GM23338 (cell line): ENCODE measurements around the gene RAB30. TPM values are rescaled to one million over a fixed set of nuclear protein-coding genes. Genes with fewer than 3 reads are reported as not detected.

Source experiments
- ATAC-seq: fragments of 200-7000 bp; cut with Tn5 transposase; 3 replicates; pipeline ENCODE4 v1.9.1; 2020
- DNase-seq: peaks from one replicate; pipeline ENCODE4 v3.0.0-alpha.2; 2015; ENCODE audit warnings: low spot score
- H2AFZ ChIP-seq: fragments of 200-600 bp; sonication (generic); 2 replicates; pipeline ENCODE4 v1.8.0; 2016; ENCODE audit warnings: antibody characterized with exemption, mild to moderate bottlenecking, moderate library complexity
- H3F3A ChIP-seq: fragments of 200-600 bp; sonication (generic); replicated peaks from 2 replicates; pipeline ENCODE4 v1.8.0; 2017; ENCODE audit warnings: antibody characterized with exemption, mixed run types, low read depth
- H3K27ac ChIP-seq: fragments of 200-600 bp; sonication (generic); 2 replicates; pipeline ENCODE4 v1.6.1; 2016; ENCODE audit warnings: low read depth
- H3K27me3 ChIP-seq: fragments of 200-600 bp; sonication (generic); 2 replicates; pipeline ENCODE4 v1.8.0; 2016; ENCODE audit warnings: mild to moderate bottlenecking, mixed run types, moderate library complexity; ENCODE audit not compliant: insufficient read depth
- H3K36me3 ChIP-seq: fragments of 200-600 bp; sonication (generic); 2 replicates; pipeline ENCODE4 v1.8.0; 2016; ENCODE audit warnings: mild to moderate bottlenecking; ENCODE audit not compliant: insufficient read depth
- H3K4me1 ChIP-seq: fragments of 200-600 bp; sonication (generic); 2 replicates; pipeline ENCODE4 v1.8.0; 2016; ENCODE audit warnings: mild to moderate bottlenecking, moderate library complexity; ENCODE audit not compliant: insufficient read depth
- H3K4me2 ChIP-seq: fragments of 200-600 bp; sonication (generic); 2 replicates; pipeline ENCODE4 v1.7.1; 2017; ENCODE audit warnings: mixed run types
- H3K4me3 ChIP-seq: fragments of 200-600 bp; sonication (generic); 2 replicates; pipeline ENCODE4 v1.6.1; 2016; ENCODE audit warnings: mixed run types
- H3K79me2 ChIP-seq: fragments of 200-600 bp; sonication (generic); replicated peaks from 2 replicates; pipeline ENCODE4 v1.8.0; 2017; ENCODE audit warnings: mild to moderate bottlenecking; ENCODE audit not compliant: insufficient read depth
- H3K9me2 ChIP-seq: fragments of 200-600 bp; sonication (generic); 2 replicates; pipeline ENCODE4 v1.8.0; 2017; ENCODE audit not compliant: insufficient read depth
- H4K20me1 ChIP-seq: fragments of 200-600 bp; sonication (generic); replicated peaks from 2 replicates; pipeline ENCODE4 v1.8.0; 2017; ENCODE audit warnings: mild to moderate bottlenecking; ENCODE audit not compliant: insufficient read depth
- H3K27ac Mint-ChIP-seq: 2 replicates; pipeline ENCODE4 v1.8.0; 2020; ENCODE audit warnings: inconsistent platforms, mild to moderate bottlenecking, moderate library complexity, mixed read lengths
- H3K27me3 Mint-ChIP-seq: 3 replicates; pipeline ENCODE4 v1.8.0; 2022; ENCODE audit warnings: low read depth, mild to moderate bottlenecking, moderate library complexity, mixed read lengths, inconsistent platforms; ENCODE audit not compliant: insufficient read depth, poor library complexity
- H3K36me3 Mint-ChIP-seq: 3 replicates; pipeline ENCODE4 v1.8.0; 2021; ENCODE audit warnings: low read depth, mild to moderate bottlenecking, inconsistent platforms, moderate library complexity, mixed read lengths
- H3K4me1 Mint-ChIP-seq: 3 replicates; pipeline ENCODE4 v1.8.0; 2020; ENCODE audit warnings: mild to moderate bottlenecking, inconsistent platforms, mixed read lengths
- H3K4me3 Mint-ChIP-seq: 3 replicates; pipeline ENCODE4 v1.8.0; 2021; ENCODE audit warnings: moderate library complexity, mild to moderate bottlenecking, inconsistent platforms, mixed read lengths
- H3K9me3 Mint-ChIP-seq: 3 replicates; pipeline ENCODE4 v1.8.0; 2020; ENCODE audit warnings: moderate library complexity, mild to moderate bottlenecking, inconsistent platforms, mixed read lengths
- CREB1 ChIP-seq: fragments of 250-450 bp; sonication (Bioruptor Pico); IDR thresholded peaks from 2 replicates; pipeline ENCODE4 v1.5.0; 2020; ENCODE audit warnings: low read depth, mild to moderate bottlenecking, moderate library complexity
- EZH2 ChIP-seq: fragments of 200-600 bp; sonication (generic); IDR thresholded peaks from one replicate; pipeline ENCODE4 v1.8.0; 2017; ENCODE audit warnings: antibody characterized with exemption, mild to moderate bottlenecking, low read depth; ENCODE audit not compliant: unreplicated experiment
- EZH2phosphoT487 ChIP-seq: fragments of 200-600 bp; sonication (generic); IDR thresholded peaks from one replicate; pipeline ENCODE4 v1.8.1; 2018; ENCODE audit warnings: antibody characterized with exemption; ENCODE audit not compliant: unreplicated experiment
- JUNB ChIP-seq: IDR thresholded peaks from one replicate; pipeline ENCODE4 v1.6.1; 2016; ENCODE audit warnings: antibody characterized with exemption; ENCODE audit not compliant: unreplicated experiment
- NANOG ChIP-seq: IDR thresholded peaks from 2 replicates; pipeline ENCODE4 v1.6.1; 2016; ENCODE audit warnings: antibody characterized with exemption, borderline replicate concordance
- POLR2AphosphoS5 ChIP-seq: IDR thresholded peaks from 2 replicates; pipeline ENCODE4 v1.6.1; 2016; ENCODE audit warnings: antibody characterized with exemption, low read depth
- REST ChIP-seq: IDR thresholded peaks from one replicate; pipeline ENCODE4 v1.6.1; 2018; ENCODE audit warnings: antibody characterized with exemption; ENCODE audit not compliant: unreplicated experiment
- STAT1 ChIP-seq: IDR thresholded peaks from one replicate; pipeline ENCODE4 v1.6.1; 2016; ENCODE audit warnings: antibody characterized with exemption; ENCODE audit not compliant: unreplicated experiment
- ZNF114 ChIP-seq: fragments of 250-450 bp; sonication (Bioruptor Pico); IDR thresholded peaks from 2 replicates; pipeline ENCODE4 v1.5.0; 2020; ENCODE audit warnings: mild to moderate bottlenecking, moderate library complexity
- ZNF331 ChIP-seq: fragments of 250-450 bp; sonication (Bioruptor Pico); IDR thresholded peaks from 2 replicates; pipeline ENCODE4 v1.5.0; 2020; ENCODE audit warnings: low read depth, mild to moderate bottlenecking, moderate library complexity
- ZNF462 ChIP-seq: fragments of 250-450 bp; sonication (Bioruptor Pico); IDR thresholded peaks from 2 replicates; pipeline ENCODE4 v1.5.0; 2020; ENCODE audit warnings: mild to moderate bottlenecking, moderate library complexity
- polyA plus RNA-seq: library from polyadenylated mRNA; unstranded; fragments of >200 nt; fragmentation: Nextera tagmentation; extraction: Ambion mirVana; gene quantifications from 2 replicates; pipeline ENCODE4 v1.2.1, GENCODE V29; 2016
- total RNA-seq: library from RNA; depleted of rRNA; stranded (reverse); fragments of >200 nt; shearing (Covaris generic); gene quantifications from 2 replicates; pipeline ENCODE4 v1.2.3, GENCODE V29; 2014
- TF ChIP-seq, protein P1 (sequence below), 2 experiments: fragments of 200-600 bp in 1 of 2; sonication (generic) in 1 of 2; conservative IDR thresholded peaks; 2 replicates each; pipeline versions ENCODE4 v1.5.1 to v1.6.1; 2016 to 2017; ENCODE audit warnings: antibody characterized with exemption in 2 of 2, low read depth in 2 of 2, mild to moderate bottlenecking in 2 of 2, moderate library complexity in 1 of 2
- TF ChIP-seq, protein P2 (sequence below): IDR thresholded peaks from 2 replicates; pipeline ENCODE4 v1.6.1; 2016; ENCODE audit warnings: antibody characterized with exemption

RAB30 gene
- total and polyA plus RNA-seq, 2 experiments from 2014 or later = 3.3 to 6.6 TPM

DNA sequence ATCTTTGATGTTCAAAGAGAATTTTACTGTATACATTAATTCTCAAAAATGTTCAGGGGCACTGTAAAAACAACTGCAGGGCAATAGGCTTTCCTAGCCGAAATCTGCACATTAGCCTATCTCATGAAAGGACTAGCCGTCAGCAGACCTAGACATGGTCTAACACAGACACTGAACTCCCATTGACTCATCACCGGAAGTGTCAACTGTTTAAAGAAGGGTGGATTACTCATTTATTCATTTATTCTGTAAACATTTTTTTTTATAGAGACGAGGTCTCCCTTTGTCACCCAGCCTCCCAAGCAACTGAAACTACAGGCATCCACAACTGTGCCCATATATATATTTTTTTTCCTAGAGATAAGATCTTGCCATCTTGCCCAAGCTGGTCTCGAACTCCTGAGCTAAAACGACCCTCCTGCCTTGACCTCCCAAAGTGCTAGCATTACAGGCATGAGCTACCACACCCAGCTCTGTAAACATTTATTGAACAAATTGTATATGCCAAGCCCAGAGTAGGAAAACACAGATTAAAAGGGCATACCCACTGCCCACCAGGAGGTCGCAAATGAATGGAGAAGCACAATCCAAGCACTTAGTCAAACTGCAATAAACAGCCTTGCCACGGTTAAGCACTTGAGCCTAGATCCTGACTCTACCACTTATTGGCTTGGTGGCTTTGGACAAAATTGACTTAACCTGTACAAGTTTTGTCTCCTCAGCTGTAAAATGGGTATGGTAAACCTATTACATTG, 26.6 kb downstream of the RAB30 start:
- H3K4me1 Mint-ChIP-seq = peaks cover 14% of the 10 kb centered on the region
- peak; percentile 61 for ATAC-seq
- no peak overlapping the region for H3K27ac Mint-ChIP-seq
- no peaks in the 10 kb centered on the region for H4K20me1 ChIP-seq
- H3K4me3 Mint-ChIP-seq = no peak overlapping the region
- H3K9me2 ChIP-seq = no peaks in the 10 kb centered on the region; the same call in 1 of the 2 replicates
- no peaks in the 10 kb centered on the region for H3K9me3 Mint-ChIP-seq
- H3K36me3 Mint-ChIP-seq = no peaks in the 10 kb centered on the region
- peaks cover 11% of the 10 kb centered on the region for H3K4me1 ChIP-seq
- no peak overlapping the region for H2AFZ ChIP-seq
- H3K27me3 ChIP-seq = no peaks in the 10 kb centered on the region
- peaks cover 8% of the 10 kb centered on the region; the same call in 1 of the 2 replicates for H3K79me2 ChIP-seq
- peak; percentile 25 for DNase-seq
- no peak overlapping the region for H3K4me3 ChIP-seq
- no peak overlapping the region for H3K27ac ChIP-seq
- no peaks in the 10 kb centered on the region for H3K27me3 Mint-ChIP-seq
- H3F3A ChIP-seq = no peaks in the 10 kb centered on the region
- no peak for TF ChIP-seq ZNF331 (CRISPR knock-in tag)
- TF ChIP-seq EZH2 = no peak
- TF ChIP-seq CREB1 (CRISPR knock-in tag) = no peak
- no peak for TF ChIP-seq ZNF462 (CRISPR knock-in tag)
- no peak for TF ChIP-seq NANOG
- TF ChIP-seq, protein P1, sequence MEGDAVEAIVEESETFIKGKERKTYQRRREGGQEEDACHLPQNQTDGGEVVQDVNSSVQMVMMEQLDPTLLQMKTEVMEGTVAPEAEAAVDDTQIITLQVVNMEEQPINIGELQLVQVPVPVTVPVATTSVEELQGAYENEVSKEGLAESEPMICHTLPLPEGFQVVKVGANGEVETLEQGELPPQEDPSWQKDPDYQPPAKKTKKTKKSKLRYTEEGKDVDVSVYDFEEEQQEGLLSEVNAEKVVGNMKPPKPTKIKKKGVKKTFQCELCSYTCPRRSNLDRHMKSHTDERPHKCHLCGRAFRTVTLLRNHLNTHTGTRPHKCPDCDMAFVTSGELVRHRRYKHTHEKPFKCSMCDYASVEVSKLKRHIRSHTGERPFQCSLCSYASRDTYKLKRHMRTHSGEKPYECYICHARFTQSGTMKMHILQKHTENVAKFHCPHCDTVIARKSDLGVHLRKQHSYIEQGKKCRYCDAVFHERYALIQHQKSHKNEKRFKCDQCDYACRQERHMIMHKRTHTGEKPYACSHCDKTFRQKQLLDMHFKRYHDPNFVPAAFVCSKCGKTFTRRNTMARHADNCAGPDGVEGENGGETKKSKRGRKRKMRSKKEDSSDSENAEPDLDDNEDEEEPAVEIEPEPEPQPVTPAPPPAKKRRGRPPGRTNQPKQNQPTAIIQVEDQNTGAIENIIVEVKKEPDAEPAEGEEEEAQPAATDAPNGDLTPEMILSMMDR (conservative IDR thresholded peaks at IDR 0.05; ENCODE audit: low read depth in 2 of 2) = no peak
- TF ChIP-seq REST = no peak
- TF ChIP-seq POLR2AphosphoS5 = no peak
- no peak for TF ChIP-seq ZNF114 (CRISPR knock-in tag)
- no peak for TF ChIP-seq EZH2phosphoT487
- no peak for TF ChIP-seq JUNB
- TF ChIP-seq, protein P2, sequence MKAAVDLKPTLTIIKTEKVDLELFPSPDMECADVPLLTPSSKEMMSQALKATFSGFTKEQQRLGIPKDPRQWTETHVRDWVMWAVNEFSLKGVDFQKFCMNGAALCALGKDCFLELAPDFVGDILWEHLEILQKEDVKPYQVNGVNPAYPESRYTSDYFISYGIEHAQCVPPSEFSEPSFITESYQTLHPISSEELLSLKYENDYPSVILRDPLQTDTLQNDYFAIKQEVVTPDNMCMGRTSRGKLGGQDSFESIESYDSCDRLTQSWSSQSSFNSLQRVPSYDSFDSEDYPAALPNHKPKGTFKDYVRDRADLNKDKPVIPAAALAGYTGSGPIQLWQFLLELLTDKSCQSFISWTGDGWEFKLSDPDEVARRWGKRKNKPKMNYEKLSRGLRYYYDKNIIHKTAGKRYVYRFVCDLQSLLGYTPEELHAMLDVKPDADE = no peak
- no peak for TF ChIP-seq STAT1
- H3K4me2 ChIP-seq = peak overlapping the region; percentile 47; the same call in 1 of the 2 replicates
- no peaks in the 10 kb centered on the region for H3K36me3 ChIP-seq
